DMS53 (cell line): ENCODE data around the gene IL17C.
"Not testable (repeated sequence)": the region's sequence is repeated elsewhere in the genome, so short reads cannot be mapped to it uniquely, and the experiment has no call there.

Experiments
- DNase-seq: peaks from one replicate; lab custom pipeline; 2025; lab: John Stamatoyannopoulos, UW

The IL17C gene

GRCh38 chr16:88638323-88639230 lies at the start of gene IL17C:
Gene IL17C (plus strand): TSS chr16:88638572. CDS start chr16:88638642, 70 bp downstream.
- peak; percentile 95 for DNase-seq

- DNase-seq: no peak
Measured at GRCh38 chr16:88588754-88589153, 49.6 kb upstream of the IL17C start.

DNA sequence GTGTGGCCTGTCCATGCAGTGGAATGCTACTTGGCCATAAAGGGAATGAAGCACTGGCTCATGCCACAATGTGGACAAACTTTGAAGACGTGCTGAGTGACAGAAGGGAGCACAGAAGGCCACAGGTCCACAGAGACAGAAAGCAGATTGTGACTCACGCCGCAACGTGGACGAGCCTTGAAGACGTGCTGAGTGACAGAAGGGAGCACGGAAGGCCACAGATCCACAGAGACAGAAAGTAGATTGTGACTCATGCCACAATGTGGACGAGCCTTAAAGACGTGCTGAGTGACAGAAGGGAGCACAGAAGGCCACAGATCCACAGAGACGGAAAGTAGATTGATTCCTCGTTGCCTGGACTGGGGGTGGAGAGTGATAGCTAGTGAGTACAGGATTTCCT lies 48.9 kb upstream of the IL17C start:
- no peak for DNase-seq

GRCh38 chr16:88591577-88592021 lies 46.8 kb upstream of the IL17C start:
- no peak for DNase-seq

- no peak for DNase-seq
Measured at GRCh38 chr16:88593061-88593460, 45.3 kb upstream of the IL17C start.

- DNase-seq: no peak
Measured at GRCh38 chr16:88593489-88593888, 44.9 kb upstream of the IL17C start.

DNA sequence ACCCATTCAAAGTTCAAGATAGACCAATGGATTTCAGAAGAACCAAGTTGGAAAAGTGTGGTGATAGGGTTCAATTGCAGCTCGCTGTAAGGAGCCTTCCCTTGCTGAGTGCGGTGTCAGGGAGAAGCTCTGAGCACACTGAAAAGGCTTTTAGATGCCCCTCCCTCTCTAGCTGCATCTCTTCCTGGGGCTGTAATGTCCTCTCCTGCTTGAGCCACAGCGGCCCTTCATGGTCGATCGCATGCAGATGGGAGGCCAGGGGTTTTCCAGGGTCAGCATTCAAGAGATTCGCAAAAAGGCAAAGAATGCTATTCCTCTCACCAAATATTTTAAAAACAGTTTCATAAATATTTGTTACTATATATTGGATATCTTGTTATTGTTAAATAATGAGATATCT lies 44.5 kb upstream of the IL17C start:
- no peak for DNase-seq

GRCh38 chr16:88595101-88595500 lies 43.3 kb upstream of the IL17C start:
- DNase-seq: no peak

GRCh38 chr16:88595921-88596320 lies 42.5 kb upstream of the IL17C start:
- no peak for DNase-seq

- no peak for DNase-seq
Measured at GRCh38 chr16:88596483-88596882, 41.9 kb upstream of the IL17C start.

- DNase-seq: no peak
Measured at GRCh38 chr16:88597856-88598491, 40.4 kb upstream of the IL17C start.

DNA sequence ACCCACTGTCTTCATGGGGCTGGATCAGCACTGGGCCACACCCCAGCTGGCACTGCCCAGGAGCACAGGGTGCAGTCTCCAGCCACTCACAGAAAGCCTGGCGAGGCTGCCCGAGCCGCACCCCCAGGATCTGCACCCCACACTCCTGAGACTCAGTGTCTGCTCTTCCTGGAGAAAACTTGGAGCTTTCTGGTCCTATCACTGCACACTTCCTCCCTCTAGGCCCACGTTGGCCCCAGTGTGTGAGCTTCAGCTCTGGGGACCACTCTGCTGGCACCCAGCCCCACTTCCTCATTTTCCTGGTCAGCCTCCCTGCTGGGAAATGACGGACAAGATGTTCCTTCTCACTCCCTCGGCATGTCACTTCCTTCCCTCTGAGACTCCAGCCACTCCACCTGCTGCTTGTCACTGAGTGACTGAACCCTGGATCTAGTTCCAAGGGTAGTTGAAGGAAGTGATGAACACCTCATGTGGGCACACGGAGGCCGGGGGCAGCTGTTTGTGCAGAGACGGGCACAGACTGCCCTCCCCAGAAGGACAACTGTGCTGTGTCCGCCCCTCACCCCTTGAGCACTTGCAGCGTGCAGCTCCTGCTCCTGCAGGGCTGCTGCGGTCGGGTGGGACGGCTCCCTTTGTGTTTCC lies 39.2 kb upstream of the IL17C start:
- no peak for DNase-seq

GRCh38 chr16:88599825-88600538 lies 38.4 kb upstream of the IL17C start:
- no peak for DNase-seq

- no peak for DNase-seq
Measured at GRCh38 chr16:88600539-88600896, 37.9 kb upstream of the IL17C start.

DNA sequence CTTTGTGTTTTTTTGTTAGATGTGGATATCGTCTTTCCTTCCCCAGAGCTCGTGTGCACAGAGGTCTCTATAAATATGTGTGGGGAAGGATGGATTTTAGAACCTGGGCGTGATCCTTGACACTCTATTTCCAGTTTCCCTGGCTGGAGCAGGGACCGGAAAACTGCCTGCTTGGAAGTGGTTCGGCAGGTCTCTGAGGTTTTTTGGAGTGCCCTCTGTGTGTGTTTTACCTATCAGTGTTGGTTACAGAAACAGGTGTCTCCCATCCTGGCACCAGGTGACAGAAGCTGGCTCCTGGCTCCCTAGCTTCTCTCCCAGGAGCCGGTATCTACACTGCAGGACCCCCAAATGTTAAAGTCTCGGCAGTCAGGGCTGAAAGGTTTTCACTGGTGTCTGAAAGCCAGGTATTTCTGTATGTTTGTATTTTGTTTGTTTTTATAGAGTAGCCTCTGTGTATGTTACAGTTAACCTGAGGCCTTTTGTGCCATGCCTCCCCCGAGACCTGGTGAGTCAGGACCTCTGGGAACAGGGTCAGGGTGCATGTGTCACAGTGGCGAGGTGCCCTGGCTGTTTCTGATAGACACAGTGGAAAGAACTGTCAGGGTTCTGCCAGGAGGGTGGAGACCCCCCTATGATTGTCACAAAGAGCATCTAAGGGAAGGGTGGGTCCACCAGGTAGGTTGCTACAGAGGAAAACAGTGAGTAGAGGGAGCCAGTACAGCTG lies 36.9 kb upstream of the IL17C start:
- DNase-seq: no peak

GRCh38 chr16:88602091-88602490 lies 36.3 kb upstream of the IL17C start:
- DNase-seq: no peak

DNA sequence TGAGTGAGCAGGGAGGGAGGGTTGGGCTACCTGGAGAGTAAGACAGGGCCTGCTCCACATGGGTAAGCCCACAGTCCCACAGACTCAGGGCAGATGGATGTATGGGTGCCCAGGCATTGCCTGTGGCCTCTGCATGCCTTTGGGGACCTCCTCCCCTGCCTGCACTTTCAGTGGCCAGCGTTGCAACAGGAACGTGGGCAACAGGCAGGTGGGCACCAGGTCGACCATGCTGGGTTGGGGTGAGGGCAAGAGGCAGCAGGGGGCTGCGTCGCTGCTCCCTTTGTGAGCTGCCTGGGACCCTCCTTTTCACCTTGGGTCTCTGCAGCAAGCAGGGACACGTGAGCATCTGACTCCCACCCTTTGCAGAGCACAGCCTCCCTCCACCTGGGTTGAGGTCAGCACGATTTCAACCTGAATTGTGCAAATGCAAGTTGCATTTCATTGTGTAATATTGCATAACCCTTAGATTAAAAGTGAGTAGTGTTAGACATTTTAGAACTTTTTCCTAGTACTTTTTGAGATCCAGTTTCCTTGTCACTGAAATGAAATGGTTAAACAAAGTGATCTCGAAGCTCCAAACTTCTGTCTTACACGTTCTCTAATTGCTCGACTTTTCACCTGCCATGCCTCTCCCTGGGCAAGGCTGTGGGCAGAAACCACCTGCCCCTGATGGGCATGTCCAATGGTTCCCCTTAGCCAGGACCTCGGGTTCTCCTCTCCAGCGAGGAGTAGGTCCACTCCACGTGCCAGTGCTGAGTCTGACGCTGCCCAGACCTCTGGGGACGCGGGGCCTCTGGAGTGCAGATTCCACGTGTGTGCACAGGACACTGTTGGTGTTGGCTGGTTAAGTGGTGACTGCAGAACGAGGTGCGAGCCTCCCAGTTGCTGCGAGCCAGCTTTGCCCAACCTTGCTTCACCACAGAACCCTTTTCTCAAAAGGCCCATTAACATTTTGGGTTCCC lies 32.9 kb upstream of the IL17C start:
- DNase-seq: no peak

DNA sequence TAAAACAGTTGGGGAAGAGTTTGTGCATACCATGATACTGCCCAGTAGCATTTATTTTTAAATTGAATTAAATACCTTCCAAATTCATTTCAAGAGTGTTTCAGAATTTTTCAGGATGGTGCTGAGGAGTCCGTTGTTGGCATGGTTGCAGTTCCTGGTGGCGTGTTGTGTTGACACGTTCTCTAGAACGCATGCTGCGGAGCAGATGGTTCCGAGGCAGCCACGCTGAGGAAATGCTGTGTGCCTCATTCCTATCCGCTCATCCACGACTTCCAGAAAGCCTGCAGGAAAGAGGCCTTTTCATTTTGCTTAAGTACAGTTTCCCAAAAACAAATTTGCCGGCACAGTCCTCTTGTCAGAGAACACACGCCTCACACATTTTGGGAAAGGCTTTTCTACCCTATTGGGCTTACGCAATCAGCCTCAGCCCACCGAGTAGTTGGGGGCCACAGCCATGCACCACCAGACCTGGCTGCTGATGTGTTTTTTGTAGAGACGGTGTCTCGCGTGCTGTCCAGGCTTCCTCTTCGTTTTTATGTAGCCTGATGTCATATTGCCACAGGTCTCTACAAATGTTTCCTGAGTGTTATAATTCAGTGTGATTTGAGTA lies 32.1 kb upstream of the IL17C start:
- no peak for DNase-seq

GRCh38 chr16:88608076-88608475 lies 30.3 kb upstream of the IL17C start:
- DNase-seq: no peak

GRCh38 chr16:88609426-88609825 lies 28.9 kb upstream of the IL17C start:
- DNase-seq: not testable (repeated sequence)
